ENCODE results near the gene CDCP2.
"Not testable (repeated sequence)": the region's sequence is repeated elsewhere in the genome, so short reads cannot be mapped to it uniquely, and the experiment has no call there.

Gene CDCP2

GRCh38 chr1:54099061-54099610 lies 53.7 kb downstream of the CDCP2 start:
- no peak overlapping the region for H3K27ac ChIP-seq
- DNase-seq (ENCODE audit: low read depth, low spot score), result no peak

- no peak for DNase-seq (ENCODE audit: low read depth, low spot score)
- H3K27ac ChIP-seq, result no peak overlapping the region
These were observed 55.9 kb downstream of the CDCP2 start for GRCh38 chr1:54096877-54097240.

- no peak for DNase-seq (ENCODE audit: low read depth, low spot score)
- no peak overlapping the region for H3K27ac ChIP-seq
These were observed 56.4 kb downstream of the CDCP2 start for GRCh38 chr1:54096227-54096876.

GRCh38 chr1:54095546-54096226 lies 57.1 kb downstream of the CDCP2 start:
- H3K27ac ChIP-seq, result no peak overlapping the region
- DNase-seq (ENCODE audit: low read depth, low spot score), result no peak

GRCh38 chr1:54094730-54095105 lies 58.1 kb downstream of the CDCP2 start:
- not testable (repeated sequence) for DNase-seq (ENCODE audit: low read depth, low spot score); H3K27ac ChIP-seq

GRCh38 chr1:54094001-54094729 lies 58.6 kb downstream of the CDCP2 start:
- DNase-seq (ENCODE audit: low read depth, low spot score), result no peak
- H3K27ac ChIP-seq, result no peak overlapping the region

- H3K27ac ChIP-seq, result no peak overlapping the region
- no peak for DNase-seq (ENCODE audit: low read depth, low spot score)
These were observed 61.1 kb downstream of the CDCP2 start for GRCh38 chr1:54091666-54092065.

GRCh38 chr1:54088385-54088784 lies 64.4 kb downstream of the CDCP2 start:
- no peak overlapping the region for H3K27ac ChIP-seq
- no peak for DNase-seq (ENCODE audit: low read depth, low spot score)

GRCh38 chr1:54086754-54087153 lies 66.0 kb downstream of the CDCP2 start:
- DNase-seq (ENCODE audit: low read depth, low spot score), result no peak
- H3K27ac ChIP-seq, result no peak overlapping the region

GRCh38 chr1:54084794-54085193 lies 68.0 kb downstream of the CDCP2 start:
- no peak overlapping the region for H3K27ac ChIP-seq
- no peak for DNase-seq (ENCODE audit: low read depth, low spot score)
